Astrocyte (in vitro differentiated cells and primary cell): ENCODE results near the gene ZNF467. TPM values are rescaled to one million over a fixed set of nuclear protein-coding genes. Genes with fewer than 3 reads are reported as not detected.

Experiments used
- DNase-seq: peaks from one replicate; pipeline ENCODE4 v3.0.0-alpha.2; 2010; ENCODE audit warnings: low read depth
- FAIRE-seq: peaks from 2 replicates; lab custom pipeline; 2011; peaks lifted over from hg19 to GRCh38; lab: Jason Lieb, UNC
- H2AFZ ChIP-seq: 2 replicates; pipeline ENCODE4 v1.6.0; 2012; ENCODE audit warnings: low read depth, low read length, inconsistent platforms
- H3K27ac ChIP-seq: 2 replicates; pipeline ENCODE4 v1.5.1; 2011; ENCODE audit warnings: low read depth, low read length, inconsistent platforms
- H3K27me3 ChIP-seq: 2 replicates; pipeline ENCODE4 v1.6.0; 2011; ENCODE audit warnings: low read length, inconsistent platforms; ENCODE audit not compliant: insufficient read depth
- H3K36me3 ChIP-seq: 2 replicates; pipeline ENCODE4 v1.5.1; 2011; ENCODE audit warnings: low read length, inconsistent platforms; ENCODE audit not compliant: insufficient read depth
- H3K4me1 ChIP-seq: 2 replicates; pipeline ENCODE4 v1.5.1; 2011; ENCODE audit warnings: low read length, inconsistent platforms; ENCODE audit not compliant: insufficient read depth
- H3K4me2 ChIP-seq: 2 replicates; pipeline ENCODE4 v1.6.0; 2012; ENCODE audit warnings: low read length, inconsistent platforms
- H3K4me3 ChIP-seq: 2 replicates; pipeline ENCODE4 v1.5.1; 2011; ENCODE audit warnings: low read depth, mild to moderate bottlenecking, low read length, inconsistent platforms; ENCODE audit not compliant: insufficient read depth
- H3K79me2 ChIP-seq: 2 replicates; pipeline ENCODE4 v1.6.0; 2012; ENCODE audit warnings: mild to moderate bottlenecking, low read length, inconsistent platforms; ENCODE audit not compliant: insufficient read depth
- H3K9ac ChIP-seq: 2 replicates; pipeline ENCODE4 v1.6.0; 2012; ENCODE audit warnings: mild to moderate bottlenecking, low read length, inconsistent platforms
- H3K9me3 ChIP-seq: 2 replicates; pipeline ENCODE4 v1.5.1; 2012; ENCODE audit warnings: low read depth, mild to moderate bottlenecking, low read length, inconsistent platforms; ENCODE audit not compliant: insufficient read depth
- H4K20me1 ChIP-seq: 2 replicates; pipeline ENCODE4 v1.6.0; 2012; ENCODE audit warnings: low read length, inconsistent platforms; ENCODE audit not compliant: insufficient read depth
- H3K27ac Mint-ChIP-seq: one replicate; pipeline ENCODE4 v1.8.0; 2021; ENCODE audit warnings: mild to moderate bottlenecking, mixed read lengths; ENCODE audit not compliant: unreplicated experiment
- H3K27me3 Mint-ChIP-seq: one replicate; pipeline ENCODE4 v1.8.0; 2021; ENCODE audit warnings: low read depth, mixed read lengths; ENCODE audit not compliant: unreplicated experiment
- H3K36me3 Mint-ChIP-seq: one replicate; pipeline ENCODE4 v1.8.0; 2021; ENCODE audit warnings: low read depth, mixed read lengths; ENCODE audit not compliant: unreplicated experiment
- H3K4me1 Mint-ChIP-seq: one replicate; pipeline ENCODE4 v1.8.0; 2021; ENCODE audit warnings: low read depth, mixed read lengths; ENCODE audit not compliant: unreplicated experiment
- H3K4me3 Mint-ChIP-seq: one replicate; pipeline ENCODE4 v1.8.0; 2021; ENCODE audit warnings: mild to moderate bottlenecking, moderate library complexity, mixed read lengths; ENCODE audit not compliant: unreplicated experiment
- H3K9me3 Mint-ChIP-seq: one replicate; pipeline ENCODE4 v1.8.0; 2021; ENCODE audit warnings: mild to moderate bottlenecking, mixed read lengths; ENCODE audit not compliant: unreplicated experiment
- EZH2 ChIP-seq: IDR thresholded peaks from 2 replicates; pipeline ENCODE4 v1.6.1; 2012; ENCODE audit warnings: mild to moderate bottlenecking, low read length, inconsistent platforms; ENCODE audit not compliant: insufficient read depth
- total RNA-seq: library from RNA; stranded (reverse); gene quantifications from 2 replicates; pipeline ENCODE4 v1.2.1, GENCODE V29; 2021
- TF ChIP-seq, protein P1 (sequence below): IDR thresholded peaks from 2 replicates; pipeline ENCODE4 v1.5.1; 2011; ENCODE audit warnings: low read depth, mild to moderate bottlenecking, inconsistent platforms, low read length, moderate library complexity; ENCODE audit not compliant: insufficient read depth

The ZNF467 gene
- total RNA-seq, 1 donor from 2014 or later = 16.6 TPM

DNA sequence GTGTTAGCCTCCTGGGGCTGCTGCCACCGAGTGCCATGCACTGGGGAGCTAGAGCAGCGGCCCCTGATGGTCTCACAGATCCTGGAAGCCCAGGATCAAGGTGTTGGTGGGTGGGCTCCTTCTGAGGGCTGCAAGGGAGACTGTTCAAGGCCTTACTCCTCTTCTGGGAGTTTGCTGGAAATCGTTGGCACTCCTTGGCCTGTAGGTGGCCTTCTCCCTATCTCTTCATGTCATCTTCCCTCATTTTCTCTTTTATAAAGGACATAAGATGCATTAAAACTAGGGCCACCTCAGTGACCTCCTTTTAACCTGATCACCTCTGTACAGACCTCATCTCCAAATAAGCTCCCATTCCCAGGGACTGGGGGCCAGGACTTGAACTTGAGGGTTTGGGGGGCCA is 37.8 kb upstream of the ZNF467 start:
- TF ChIP-seq, protein P1, sequence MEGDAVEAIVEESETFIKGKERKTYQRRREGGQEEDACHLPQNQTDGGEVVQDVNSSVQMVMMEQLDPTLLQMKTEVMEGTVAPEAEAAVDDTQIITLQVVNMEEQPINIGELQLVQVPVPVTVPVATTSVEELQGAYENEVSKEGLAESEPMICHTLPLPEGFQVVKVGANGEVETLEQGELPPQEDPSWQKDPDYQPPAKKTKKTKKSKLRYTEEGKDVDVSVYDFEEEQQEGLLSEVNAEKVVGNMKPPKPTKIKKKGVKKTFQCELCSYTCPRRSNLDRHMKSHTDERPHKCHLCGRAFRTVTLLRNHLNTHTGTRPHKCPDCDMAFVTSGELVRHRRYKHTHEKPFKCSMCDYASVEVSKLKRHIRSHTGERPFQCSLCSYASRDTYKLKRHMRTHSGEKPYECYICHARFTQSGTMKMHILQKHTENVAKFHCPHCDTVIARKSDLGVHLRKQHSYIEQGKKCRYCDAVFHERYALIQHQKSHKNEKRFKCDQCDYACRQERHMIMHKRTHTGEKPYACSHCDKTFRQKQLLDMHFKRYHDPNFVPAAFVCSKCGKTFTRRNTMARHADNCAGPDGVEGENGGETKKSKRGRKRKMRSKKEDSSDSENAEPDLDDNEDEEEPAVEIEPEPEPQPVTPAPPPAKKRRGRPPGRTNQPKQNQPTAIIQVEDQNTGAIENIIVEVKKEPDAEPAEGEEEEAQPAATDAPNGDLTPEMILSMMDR = peak; percentile 16
- no peak for TF ChIP-seq EZH2
- Histone ChIP-seq H3K4me2 (no peak overlapping the region), H3K36me3 (no peaks in the 10 kb centered on the region), H4K20me1 (no peaks in the 10 kb centered on the region), H3K4me3 (no peak overlapping the region), H3K9me3 (no peaks in the 10 kb centered on the region), H2AFZ (no peak overlapping the region), H3K79me2 (no peaks in the 10 kb centered on the region), H3K27ac (no peak overlapping the region), H3K27me3 (peaks cover 7% of the 10 kb centered on the region), H3K9ac (no peak overlapping the region), H3K4me1 (no peaks in the 10 kb centered on the region)
- DNase-seq (no peak), FAIRE-seq (no peak)
- peaks cover 42% of the 10 kb centered on the region for H3K27me3 Mint-ChIP-seq
- H3K4me1 Mint-ChIP-seq = no peaks in the 10 kb centered on the region
- no peaks in the 10 kb centered on the region for H3K9me3 Mint-ChIP-seq
- no peak overlapping the region for H3K27ac Mint-ChIP-seq
- no peaks in the 10 kb centered on the region for H3K36me3 Mint-ChIP-seq
- H3K4me3 Mint-ChIP-seq = no peak overlapping the region

DNA sequence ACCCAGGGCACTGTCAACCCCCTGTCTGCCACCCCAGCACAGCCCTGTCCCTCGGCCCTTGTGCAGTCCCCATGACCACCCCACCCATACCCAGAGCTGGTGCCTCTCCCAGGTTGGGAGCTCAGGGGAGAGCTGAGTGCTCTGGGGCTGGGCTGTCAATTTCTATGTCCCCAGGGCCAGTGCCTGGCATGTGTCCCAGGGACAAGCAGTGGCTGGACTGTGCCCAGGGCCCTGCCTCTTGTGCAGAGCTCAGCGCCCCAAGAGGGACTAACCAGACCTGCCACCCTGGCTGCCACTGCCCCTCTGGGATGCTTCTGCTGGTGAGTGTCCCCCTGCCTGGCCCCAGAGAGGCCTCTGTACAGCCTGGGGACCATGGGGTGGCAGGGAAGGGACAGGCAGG is 35.8 kb upstream of the ZNF467 start:
- H3K9ac ChIP-seq = no peak overlapping the region
- no peak overlapping the region for H2AFZ ChIP-seq
- Mint-ChIP-seq H3K27me3 (peaks cover 54% of the 10 kb centered on the region), H3K27ac (no peak overlapping the region), H3K4me3 (no peak overlapping the region), H3K4me1 (no peaks in the 10 kb centered on the region), H3K36me3 (no peaks in the 10 kb centered on the region), H3K9me3 (no peaks in the 10 kb centered on the region)
- FAIRE-seq (no peak), DNase-seq (no peak)
- H4K20me1 ChIP-seq = no peaks in the 10 kb centered on the region
- H3K79me2 ChIP-seq = no peaks in the 10 kb centered on the region
- H3K36me3 ChIP-seq = no peaks in the 10 kb centered on the region
- peaks cover 7% of the 10 kb centered on the region for H3K27me3 ChIP-seq
- H3K4me1 ChIP-seq = no peaks in the 10 kb centered on the region
- H3K27ac ChIP-seq = no peak overlapping the region
- no peak for TF ChIP-seq EZH2
- TF ChIP-seq, protein P1 = no peak
- H3K4me2 ChIP-seq = no peak overlapping the region
- H3K4me3 ChIP-seq = no peak overlapping the region
- no peaks in the 10 kb centered on the region for H3K9me3 ChIP-seq

DNA sequence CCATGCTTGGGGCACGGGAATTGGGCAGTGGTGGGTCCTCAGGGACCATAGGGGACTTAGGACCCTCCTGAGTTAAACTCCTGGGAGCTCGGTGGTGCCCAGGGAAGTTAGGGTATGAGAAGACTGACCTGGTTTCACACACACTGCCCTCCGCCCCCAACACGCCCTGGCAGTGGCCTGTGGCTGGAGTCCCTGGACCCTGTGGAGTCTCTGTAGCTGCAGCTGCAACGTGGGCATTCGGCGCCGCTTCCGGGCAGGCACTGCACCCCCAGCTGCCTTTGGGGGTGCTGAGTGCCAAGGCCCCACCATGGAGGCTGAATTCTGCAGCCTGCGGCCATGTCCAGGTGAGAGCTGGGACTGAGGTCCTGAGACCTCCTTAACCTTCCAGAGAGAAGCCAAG is 34.9 kb upstream of the ZNF467 start:
- no peak overlapping the region for H3K27ac ChIP-seq
- no peaks in the 10 kb centered on the region for H3K9me3 ChIP-seq
- H3K27me3 ChIP-seq = peaks cover 7% of the 10 kb centered on the region
- H3K4me1 Mint-ChIP-seq = no peaks in the 10 kb centered on the region
- H3K4me3 Mint-ChIP-seq = no peak overlapping the region
- DNase-seq = no peak
- H3K4me2 ChIP-seq = no peak overlapping the region
- H3K36me3 Mint-ChIP-seq = no peaks in the 10 kb centered on the region
- H3K4me1 ChIP-seq = no peaks in the 10 kb centered on the region
- H3K27me3 Mint-ChIP-seq = peaks cover 52% of the 10 kb centered on the region
- no peaks in the 10 kb centered on the region for H3K36me3 ChIP-seq
- no peaks in the 10 kb centered on the region for H3K9me3 Mint-ChIP-seq
- H3K9ac ChIP-seq = no peak overlapping the region
- no peak overlapping the region for H3K4me3 ChIP-seq
- no peak overlapping the region for H2AFZ ChIP-seq
- TF ChIP-seq, protein P1 = no peak
- no peak for TF ChIP-seq EZH2
- H4K20me1 ChIP-seq = no peaks in the 10 kb centered on the region
- no peak for FAIRE-seq
- no peaks in the 10 kb centered on the region for H3K79me2 ChIP-seq
- H3K27ac Mint-ChIP-seq = no peak overlapping the region
